GM11168 (cell line): ENCODE measurements around the gene CCL18.
"Not testable (repeated sequence)": the region's sequence is repeated elsewhere in the genome, so short reads cannot be mapped to it uniquely, and the experiment has no call there.

ENCODE experiments used
- in situ Hi-C: fragments of 300-500 bp; cut with MboI; formaldehyde crosslinking; loops from one replicate; pipeline ENCODE4 v1.12.0; 2022; ENCODE audit warnings: low sequenced_read_pairs; ENCODE audit not compliant: unreplicated experiment

CCL18 gene

GRCh38 chr17:36095992-36096391, 31.9 kb downstream of the CCL18 start:
- in situ Hi-C loops = no loop called here

GRCh38 chr17:36099004-36099403, 34.9 kb downstream of the CCL18 start:
- in situ Hi-C loops = not testable (repeated sequence)

- in situ Hi-C loops = loop anchor here (5.0 kb wide), 1 partner anchor 104 kb away; no protein-coding TSS in a partner anchor
Measured at GRCh38 chr17:36103401-36103975, 39.4 kb downstream of the CCL18 start, which contains the start of gene CCL4. Gene CCL4 (plus strand): TSS chr17:36103827. CDS start chr17:36103906, 79 bp downstream.

- in situ Hi-C loops = loop anchor here (5.0 kb wide), 1 partner anchor 103 kb away; no protein-coding TSS in a partner anchor
Measured at GRCh38 chr17:36104246-36104645, 40.2 kb downstream of the CCL18 start.

GRCh38 chr17:36104701-36105181, 40.7 kb downstream of the CCL18 start:
- in situ Hi-C loops = loop anchor here (5.0 kb wide), 1 partner anchor 103 kb away; no protein-coding TSS in a partner anchor

GRCh38 chr17:36105781-36106492, 41.9 kb downstream of the CCL18 start:
- in situ Hi-C loops = no loop called here

GRCh38 chr17:36106493-36106835, 42.4 kb downstream of the CCL18 start:
- in situ Hi-C loops = no loop called here

- in situ Hi-C loops = no loop called here
Measured at GRCh38 chr17:36107660-36108059, 43.6 kb downstream of the CCL18 start.

- in situ Hi-C loops = not testable (repeated sequence)
Measured at GRCh38 chr17:36108265-36108664, 44.2 kb downstream of the CCL18 start.

- in situ Hi-C loops = no loop called here
Measured at GRCh38 chr17:36111068-36111490, 47.0 kb downstream of the CCL18 start.

- in situ Hi-C loops = no loop called here
Measured at GRCh38 chr17:36112572-36112971, 48.5 kb downstream of the CCL18 start.

- in situ Hi-C loops = not testable (repeated sequence)
Measured at GRCh38 chr17:36113131-36113530, 49.1 kb downstream of the CCL18 start.

- in situ Hi-C loops = not testable (repeated sequence)
Measured at GRCh38 chr17:36114971-36115648, 51.0 kb downstream of the CCL18 start.

GRCh38 chr17:36115649-36115977, 51.5 kb downstream of the CCL18 start:
- in situ Hi-C loops = not testable (repeated sequence)

GRCh38 chr17:36117505-36118382, 53.7 kb downstream of the CCL18 start:
- in situ Hi-C loops = no loop called here

- in situ Hi-C loops = no loop called here
Measured at GRCh38 chr17:36118477-36119353, 54.6 kb downstream of the CCL18 start.

GRCh38 chr17:36120221-36120620, 56.1 kb downstream of the CCL18 start:
- in situ Hi-C loops = no loop called here

- in situ Hi-C loops = not testable (repeated sequence)
Measured at GRCh38 chr17:36121099-36121498, 57.0 kb downstream of the CCL18 start.
